Activated T-helper 9 cell treated with anti-CD3 and anti-CD28 coated beads, Interleukin-2, amount 50 U/mL, for 16 hours (primary cell): ENCODE data around the gene GNG7.
"Not testable (repeated sequence)": the region's sequence is repeated elsewhere in the genome, so short reads cannot be mapped to it uniquely, and the experiment has no call there.

Experiments used
- DNase-seq: peaks from one replicate; pipeline ENCODE4 v3.0.0-alpha.2; 2020; ENCODE audit warnings: low read depth

GNG7 gene

GRCh38 chr19:2534423-2535013, 168.0 kb downstream of the GNG7 start:
- DNase-seq: no peak

- no peak for DNase-seq
Measured at GRCh38 chr19:2533686-2534422, 168.6 kb downstream of the GNG7 start.

- no peak for DNase-seq
Measured at GRCh38 chr19:2533072-2533425, 169.4 kb downstream of the GNG7 start.

GRCh38 chr19:2532252-2533071, 170.0 kb downstream of the GNG7 start:
- no peak for DNase-seq

GRCh38 chr19:2529942-2530341, 172.6 kb downstream of the GNG7 start:
- DNase-seq: not testable (repeated sequence)

GRCh38 chr19:2529473-2529918, 173.0 kb downstream of the GNG7 start:
- DNase-seq: no peak

GRCh38 chr19:2528675-2529101, 173.8 kb downstream of the GNG7 start:
- no peak for DNase-seq

GRCh38 chr19:2527686-2528085, 174.8 kb downstream of the GNG7 start:
- no peak for DNase-seq

- no peak for DNase-seq
Measured at GRCh38 chr19:2527171-2527570, 175.3 kb downstream of the GNG7 start.

GRCh38 chr19:2524840-2525723, 177.4 kb downstream of the GNG7 start:
- DNase-seq: no peak

- no peak for DNase-seq
Measured at GRCh38 chr19:2524361-2524839, 178.1 kb downstream of the GNG7 start.

- DNase-seq: no peak
Measured at GRCh38 chr19:2523630-2524311, 178.7 kb downstream of the GNG7 start.

- DNase-seq: no peak
Measured at GRCh38 chr19:2519482-2519881, 183.0 kb downstream of the GNG7 start.

GRCh38 chr19:2518856-2519255, 183.6 kb downstream of the GNG7 start:
- not testable (repeated sequence) for DNase-seq

GRCh38 chr19:2517881-2518601, 184.5 kb downstream of the GNG7 start:
- no peak for DNase-seq

GRCh38 chr19:2516727-2517126, 185.8 kb downstream of the GNG7 start:
- DNase-seq: no peak

GRCh38 chr19:2514981-2515518, 187.4 kb downstream of the GNG7 start:
- no peak for DNase-seq

- no peak for DNase-seq
Measured at GRCh38 chr19:2512523-2513431, 189.7 kb downstream of the GNG7 start.

GRCh38 chr19:2511991-2512390, 190.5 kb downstream of the GNG7 start:
- DNase-seq: no peak
